NOMO-1 treated with DMSO at 0.1 percent for 48 hours (cell line): Measurements from ENCODE around the gene PDGFRB.

Experiments used
- DNase-seq: peaks from one replicate; lab custom pipeline; 2025; ENCODE audit not compliant: unreplicated experiment; lab: John Stamatoyannopoulos, UW

Gene PDGFRB

GRCh38 chr5:150069672-150070627 lies 85.7 kb downstream of the PDGFRB start:
- DNase-seq, result no peak

GRCh38 chr5:150068961-150069645 lies 86.5 kb downstream of the PDGFRB start:
- no peak for DNase-seq

GRCh38 chr5:150068472-150068871 lies 87.2 kb downstream of the PDGFRB start:
- DNase-seq, result no peak

GRCh38 chr5:150068071-150068470 lies 87.6 kb downstream of the PDGFRB start:
- DNase-seq, result no peak

- DNase-seq, result peak; percentile 30
Measured at GRCh38 chr5:150067405-150067960, 88.2 kb downstream of the PDGFRB start.

- DNase-seq, result peak; percentile 71
Measured at GRCh38 chr5:150066901-150067396, 88.7 kb downstream of the PDGFRB start.

GRCh38 chr5:150066436-150066835 lies 89.2 kb downstream of the PDGFRB start:
- no peak for DNase-seq

- no peak for DNase-seq
Measured at GRCh38 chr5:150065886-150066285, 89.8 kb downstream of the PDGFRB start.

- no peak for DNase-seq
Measured at GRCh38 chr5:150065346-150065745, 90.3 kb downstream of the PDGFRB start.

- DNase-seq, result no peak
Measured at GRCh38 chr5:150064681-150065220, 90.9 kb downstream of the PDGFRB start.
